Kidney (tissue), 14 donors: ENCODE data around the gene ZNF605. TPM values are rescaled to one million over a fixed set of nuclear protein-coding genes. Genes with fewer than 3 reads are reported as not detected.
"Not testable (repeated sequence)": the region's sequence is repeated elsewhere in the genome, so short reads cannot be mapped to it uniquely, and the experiment has no call there.

Experiments
- DNase-seq, 5 donors: peaks; one replicate each; pipeline ENCODE4 v3.0.0-alpha.2; 2013 to 2020
- FAIRE-seq: peaks from 2 replicates; lab custom pipeline; 2012; peaks lifted over from hg19 to GRCh38; lab: Jason Lieb, UNC
- H3K27ac ChIP-seq, 2 donors: one replicate each; pipeline ENCODE4 v1.7.0; 2013; ENCODE audit warnings: low read depth in 2 of 2, low read length in 2 of 2, inconsistent platforms in 1 of 2
- H3K27me3 ChIP-seq: one replicate; pipeline ENCODE4 v1.7.1; 2013; ENCODE audit warnings: low read length, inconsistent platforms; ENCODE audit not compliant: control insufficient read depth, insufficient read depth
- H3K36me3 ChIP-seq, 3 donors: one replicate each; pipeline versions ENCODE4 v1.7.0 to v1.7.1; 2013; ENCODE audit warnings: low read length in 3 of 3, control low read depth in 1 of 3, inconsistent platforms in 1 of 3; ENCODE audit not compliant: insufficient read depth in 3 of 3, control insufficient read depth in 2 of 3
- H3K4me1 ChIP-seq, 3 donors: one replicate each; pipeline versions ENCODE4 v1.7.0 to v1.7.1; 2013; ENCODE audit warnings: low read length in 3 of 3, inconsistent platforms in 1 of 3, low read depth in 1 of 3; ENCODE audit not compliant: control insufficient read depth in 2 of 3, insufficient read depth in 2 of 3
- H3K4me3 ChIP-seq, 3 donors: one replicate each; pipeline versions ENCODE4 v1.7.0 to v1.8.1; 2013; ENCODE audit warnings: low read length in 3 of 3, control low read depth in 1 of 3, inconsistent platforms in 1 of 3
- H3K9ac ChIP-seq, 3 donors: one replicate each; pipeline versions ENCODE4 v1.7.0 to v1.7.1; 2013; ENCODE audit warnings: low read length in 3 of 3, control low read depth in 1 of 3, inconsistent platforms in 1 of 3
- H3K9me3 ChIP-seq, 3 donors: one replicate each; pipeline versions ENCODE4 v1.7.0 to v1.7.1; 2013; ENCODE audit warnings: low read length in 3 of 3, control low read depth in 1 of 3, inconsistent platforms in 1 of 3; ENCODE audit not compliant: control insufficient read depth in 2 of 3, insufficient read depth in 1 of 3
- CTCF ChIP-seq: IDR thresholded peaks from 3 replicates; pipeline ENCODE4 v1.5.1; 2012; ENCODE audit warnings: mild to moderate bottlenecking, moderate library complexity, borderline replicate concordance; ENCODE audit not compliant: insufficient read depth; ENCODE audit errors: extremely low read depth
- intact Hi-C: fragments of 100-400 bp; cut with DNase I; formaldehyde crosslinking; loops from one replicate; pipeline ENCODE4 v1.11.1; 2022
- polyA plus RNA-seq: library from polyadenylated mRNA; stranded (reverse); fragments of 350-450 nt; fragmentation: Illumina TruSeq; extraction: RNeasy Lipid Tissue Mini Kit (QIAGEN cat#74804); gene quantifications from one replicate; pipeline ENCODE4 v1.2.3, GENCODE V29; 2014; ENCODE audit warnings: low read depth, low replicate concordance; ENCODE audit not compliant: insufficient read depth
- total RNA-seq: library from RNA; stranded (reverse); fragmentation: NEBNext Ultra II Directional; extraction: Animal tissue kit (Norgen Biotek cat#: 25700); gene quantifications from one replicate; pipeline ENCODE4 v1.2.1, GENCODE V29; 2021
- donor health status: control.
- donor health status: control.
- donor health status: control.
- donor health status: control.
- donor health status: control.
- donor health status: DM: yes; HTN: yes; CAD: no.
- donor health status: Normal renal cell carcinoma (clear cell type).

ZNF605 gene
- total and polyA plus RNA-seq, 2 donors from 2014 or later: 5.0 to 15.2 TPM

GRCh38 chr12:132986001-132986884 is 30.1 kb upstream of the ZNF605 start, which contains the start of gene ZNF26:
ZNF26 (plus strand) TSS chr12:132986367; CDS start chr12:132986841, 474 bp downstream.
- Histone ChIP-seq H3K27ac (peak within 1 kb of the TSS; percentile 45 to 76), H3K27me3 (no peaks in the 10 kb centered on the region), H3K9me3 (no peaks in the 10 kb centered on the region), H3K4me3 (peak within 1 kb of the TSS; percentile 90 to 93 (median 93)), H3K36me3 (peaks cover 0 to 3% (median 0%) of the 10 kb centered on the region in 3 donors), H3K9ac (peak within 1 kb of the TSS; percentile 77 to 95 (median 85)), H3K4me1 (peaks cover 0 to 7% (median 5%) of the 10 kb centered on the region in 3 donors)
- FAIRE-seq: no peak
- peak; percentile 95 to 98 (median 96) for DNase-seq
- no peak for TF ChIP-seq CTCF
- intact Hi-C loops: no loop called here

GRCh38 chr12:132976870-132977269 is 20.8 kb upstream of the ZNF605 start:
- FAIRE-seq, H3K9me3 ChIP-seq, H3K27me3 ChIP-seq, H3K4me3 ChIP-seq, H3K9ac ChIP-seq, intact Hi-C loops, H3K27ac ChIP-seq, H3K36me3 ChIP-seq, H3K4me1 ChIP-seq: not testable (repeated sequence)
- peak in 1 of 5 donors; percentile 3 for DNase-seq
- TF ChIP-seq CTCF: peak; percentile 28

- Histone ChIP-seq H3K27me3 (no peaks in the 10 kb centered on the region), H3K4me3 (no peak overlapping the region), H3K36me3 (no peaks in the 10 kb centered on the region), H3K9ac (no peak overlapping the region), H3K4me1 (no peaks in the 10 kb centered on the region), H3K9me3 (no peaks in the 10 kb centered on the region), H3K27ac (no peak overlapping the region)
- no peak for DNase-seq
- no peak for FAIRE-seq
- intact Hi-C loops: no loop called here
- TF ChIP-seq CTCF: no peak
These were observed 16.3 kb upstream of the ZNF605 start for GRCh38 chr12:132972374-132972773.
